Endometrial microvascular endothelial cells (primary cell): Measurements from ENCODE around the gene MMRN2. TPM values are rescaled to one million over a fixed set of nuclear protein-coding genes. Genes with fewer than 3 reads are reported as not detected.
"Not testable (repeated sequence)": the region's sequence is repeated elsewhere in the genome, so short reads cannot be mapped to it uniquely, and the experiment has no call there.

ENCODE experiments used
- in situ Hi-C: cut with HindIII; loops from 2 replicates; pipeline ENCODE4 v1.10.0; 2017; ENCODE audit warnings: low sequenced_read_pairs, low pct_unique_long_range_greater_than_20kb; ENCODE audit errors: inconsistent ontology term
- total RNA-seq: library from RNA; depleted of rRNA; stranded (reverse); fragments of >200 nt; gene quantifications from one replicate; pipeline ENCODE4 v1.2.3, GENCODE V29; 2015; ENCODE audit errors: inconsistent ontology term

MMRN2 gene
- total RNA-seq, 1 donor from 2014 or later = 159 TPM

GRCh38 chr10:86958116-86958900 lies 893 bp upstream of the MMRN2 start, which contains the start of gene SNCG:
TSS of gene SNCG (plus strand) at chr10:86958599. CDS start at chr10:86958698, 99 bp downstream.
- in situ Hi-C loops = no loop called here

GRCh38 chr10:86956848-86957448 lies 467 bp downstream of the MMRN2 start:
- in situ Hi-C loops = no loop called here

GRCh38 chr10:86956195-86956847 lies 1.1 kb downstream of the MMRN2 start:
- in situ Hi-C loops = no loop called here

- in situ Hi-C loops = no loop called here
Observed at GRCh38 chr10:86955501-86956194, 1.8 kb downstream of the MMRN2 start.

GRCh38 chr10:86954681-86955500 lies 2.5 kb downstream of the MMRN2 start:
- in situ Hi-C loops = no loop called here

GRCh38 chr10:86953747-86954680 lies 3.4 kb downstream of the MMRN2 start:
- in situ Hi-C loops = no loop called here

- in situ Hi-C loops = not testable (repeated sequence)
Observed at GRCh38 chr10:86952697-86953096, 4.7 kb downstream of the MMRN2 start.

GRCh38 chr10:86952106-86952505 lies 5.3 kb downstream of the MMRN2 start:
- in situ Hi-C loops = no loop called here

- in situ Hi-C loops = no loop called here
Observed at GRCh38 chr10:86951184-86951761, 6.1 kb downstream of the MMRN2 start.

- in situ Hi-C loops = no loop called here
Observed at GRCh38 chr10:86950349-86950748, 7.1 kb downstream of the MMRN2 start.

- in situ Hi-C loops = not testable (repeated sequence)
Observed at GRCh38 chr10:86947806-86948205, 9.6 kb downstream of the MMRN2 start.

- in situ Hi-C loops = no loop called here
Observed at GRCh38 chr10:86946213-86947155, 10.9 kb downstream of the MMRN2 start.

- in situ Hi-C loops = no loop called here
Observed at GRCh38 chr10:86945361-86946212, 11.8 kb downstream of the MMRN2 start.

- in situ Hi-C loops = no loop called here
Observed at GRCh38 chr10:86944907-86945306, 12.5 kb downstream of the MMRN2 start.

- in situ Hi-C loops = no loop called here
Observed at GRCh38 chr10:86944471-86944870, 12.9 kb downstream of the MMRN2 start.
